OCI-LY1 (cell line): ENCODE data around the gene E2F6.
"Not testable (repeated sequence)": the region's sequence is repeated elsewhere in the genome, so short reads cannot be mapped to it uniquely, and the experiment has no call there.

Source experiments
- H2AFZ ChIP-seq: fragments of 200-600 bp; sonication (generic), shearing (Covaris generic); 2 replicates; pipeline ENCODE4 v1.6.0; 2014; ENCODE audit warnings: antibody characterized with exemption, mild to moderate bottlenecking, low read length
- H3F3A ChIP-seq: fragments of 200-600 bp; sonication (generic), shearing (Covaris generic); 2 replicates; pipeline ENCODE4 v1.6.0; 2014; ENCODE audit warnings: mild to moderate bottlenecking, antibody characterized with exemption, low read length, moderate library complexity; ENCODE audit not compliant: insufficient read depth
- H3K27ac ChIP-seq: fragments of 200-600 bp; sonication (generic); 2 replicates; pipeline ENCODE4 v1.5.1; 2014; ENCODE audit warnings: low read length, mixed run types, mild to moderate bottlenecking, low read depth; ENCODE audit not compliant: poor library complexity, severe bottlenecking
- H3K27me3 ChIP-seq: fragments of 200-600 bp; sonication (generic); 2 replicates; pipeline ENCODE4 v1.6.0; 2014; ENCODE audit warnings: antibody characterized with exemption, mild to moderate bottlenecking, low read length, moderate library complexity; ENCODE audit not compliant: insufficient read depth
- H3K36me3 ChIP-seq: fragments of 200-600 bp; sonication (generic); 2 replicates; pipeline ENCODE4 v1.6.1; 2014; ENCODE audit warnings: mild to moderate bottlenecking, antibody characterized with exemption, low read length, moderate library complexity, mixed read lengths; ENCODE audit not compliant: insufficient read depth
- H3K4me1 ChIP-seq: fragments of 200-600 bp; sonication (generic); 2 replicates; pipeline ENCODE4 v1.5.1; 2014; ENCODE audit warnings: mild to moderate bottlenecking, low read length, moderate library complexity; ENCODE audit not compliant: insufficient read depth, severe bottlenecking
- H3K4me2 ChIP-seq: fragments of 200-600 bp; sonication (generic), shearing (Covaris generic); 2 replicates; pipeline ENCODE4 v1.6.1; 2014; ENCODE audit warnings: low read length
- H3K4me3 ChIP-seq: fragments of 200-600 bp; sonication (generic); 2 replicates; pipeline ENCODE4 v1.5.1; 2014; ENCODE audit warnings: low read length, low read depth, mild to moderate bottlenecking, mixed read lengths; ENCODE audit not compliant: poor library complexity, severe bottlenecking
- H3K79me2 ChIP-seq: fragments of 200-600 bp; shearing (Covaris generic); 2 replicates; pipeline ENCODE4 v1.6.1; 2016; ENCODE audit warnings: mixed run types, low read length, mixed read lengths; ENCODE audit not compliant: insufficient read depth
- H3K9ac ChIP-seq: fragments of 200-600 bp; sonication (generic), shearing (Covaris generic); 2 replicates; pipeline ENCODE4 v1.6.1; 2014; ENCODE audit warnings: mild to moderate bottlenecking, low read length, mixed read lengths
- H3K9me2 ChIP-seq: fragments of 200-600 bp; sonication (generic), shearing (Covaris generic); 2 replicates; pipeline ENCODE4 v1.6.1; 2014; ENCODE audit warnings: low read depth, mild to moderate bottlenecking, low read length, mixed read lengths
- H3K9me3 ChIP-seq: fragments of 200-600 bp; shearing (Covaris generic); 2 replicates; pipeline ENCODE4 v1.6.1; 2014; ENCODE audit warnings: low read length, mixed read lengths
- H4K20me1 ChIP-seq: fragments of 200-600 bp; sonication (generic), shearing (Covaris generic); 2 replicates; pipeline ENCODE4 v1.6.0; 2016; ENCODE audit warnings: mild to moderate bottlenecking, low read length; ENCODE audit not compliant: insufficient read depth
- CTCF ChIP-seq: fragments of 200-600 bp; sonication (generic), shearing (Covaris generic); IDR thresholded peaks from 2 replicates; pipeline ENCODE4 v1.5.1; 2017; ENCODE audit warnings: mild to moderate bottlenecking, antibody characterized with exemption, low read length, moderate library complexity, mixed read lengths
- EZH2 ChIP-seq: fragments of 200-600 bp; sonication (generic), shearing (Covaris generic); IDR thresholded peaks from 2 replicates; pipeline ENCODE4 v1.8.0; 2017; ENCODE audit warnings: borderline replicate concordance, mixed run types, mild to moderate bottlenecking, antibody characterized with exemption, low read length, moderate library complexity, mixed read lengths

E2F6 gene

GRCh38 chr2:11406267-11406957, 59.5 kb downstream of the E2F6 start:
- Histone ChIP-seq H3K9ac (no peak overlapping the region), H3K9me2 (no peaks in the 10 kb centered on the region), H3K4me1 (no peaks in the 10 kb centered on the region), H3F3A (no peaks in the 10 kb centered on the region), H3K27ac (no peak overlapping the region), H3K9me3 (no peaks in the 10 kb centered on the region), H4K20me1 (no peaks in the 10 kb centered on the region), H3K4me3 (no peak overlapping the region), H3K27me3 (no peaks in the 10 kb centered on the region; the same call in 1 of the 2 replicates), H3K79me2 (no peaks in the 10 kb centered on the region), H2AFZ (no peak overlapping the region), H3K4me2 (no peak overlapping the region), H3K36me3 (no peaks in the 10 kb centered on the region)
- TF ChIP-seq EZH2 (no peak), CTCF (no peak)

- Histone ChIP-seq H3K4me2 (no peak overlapping the region), H3F3A (no peaks in the 10 kb centered on the region), H3K27me3 (no peaks in the 10 kb centered on the region; the same call in 1 of the 2 replicates), H3K27ac (no peak overlapping the region), H3K9ac (no peak overlapping the region), H3K4me1 (no peaks in the 10 kb centered on the region), H3K36me3 (no peaks in the 10 kb centered on the region), H3K79me2 (no peaks in the 10 kb centered on the region), H4K20me1 (no peaks in the 10 kb centered on the region), H2AFZ (no peak overlapping the region), H3K9me3 (no peaks in the 10 kb centered on the region), H3K4me3 (no peak overlapping the region), H3K9me2 (no peaks in the 10 kb centered on the region)
- TF ChIP-seq CTCF (no peak), EZH2 (no peak)
Measured at GRCh38 chr2:11405599-11406266, 60.2 kb downstream of the E2F6 start.

- not testable (repeated sequence) for H3K9ac ChIP-seq, H3K27ac ChIP-seq, H3K9me3 ChIP-seq, H3K4me1 ChIP-seq, H3K27me3 ChIP-seq, H3K4me2 ChIP-seq, H4K20me1 ChIP-seq, H3K79me2 ChIP-seq, H3K9me2 ChIP-seq, H3F3A ChIP-seq, H3K4me3 ChIP-seq, H2AFZ ChIP-seq, H3K36me3 ChIP-seq
Measured at GRCh38 chr2:11405074-11405406, 60.9 kb downstream of the E2F6 start.
